ENCODE data around the gene COL8A1.

- TF ChIP-seq POLR2A (IDR thresholded peaks at IDR 0.05; ENCODE audit: low read length) (no peak), GATA1 (IDR thresholded peaks at IDR 0.05; ENCODE audit: low read depth, low read length) (no peak)
These were observed 25.6 kb downstream of the COL8A1 start for GRCh38 chr3:99663977-99664376.
